Measurements from ENCODE around the gene CPSF3.

DNA sequence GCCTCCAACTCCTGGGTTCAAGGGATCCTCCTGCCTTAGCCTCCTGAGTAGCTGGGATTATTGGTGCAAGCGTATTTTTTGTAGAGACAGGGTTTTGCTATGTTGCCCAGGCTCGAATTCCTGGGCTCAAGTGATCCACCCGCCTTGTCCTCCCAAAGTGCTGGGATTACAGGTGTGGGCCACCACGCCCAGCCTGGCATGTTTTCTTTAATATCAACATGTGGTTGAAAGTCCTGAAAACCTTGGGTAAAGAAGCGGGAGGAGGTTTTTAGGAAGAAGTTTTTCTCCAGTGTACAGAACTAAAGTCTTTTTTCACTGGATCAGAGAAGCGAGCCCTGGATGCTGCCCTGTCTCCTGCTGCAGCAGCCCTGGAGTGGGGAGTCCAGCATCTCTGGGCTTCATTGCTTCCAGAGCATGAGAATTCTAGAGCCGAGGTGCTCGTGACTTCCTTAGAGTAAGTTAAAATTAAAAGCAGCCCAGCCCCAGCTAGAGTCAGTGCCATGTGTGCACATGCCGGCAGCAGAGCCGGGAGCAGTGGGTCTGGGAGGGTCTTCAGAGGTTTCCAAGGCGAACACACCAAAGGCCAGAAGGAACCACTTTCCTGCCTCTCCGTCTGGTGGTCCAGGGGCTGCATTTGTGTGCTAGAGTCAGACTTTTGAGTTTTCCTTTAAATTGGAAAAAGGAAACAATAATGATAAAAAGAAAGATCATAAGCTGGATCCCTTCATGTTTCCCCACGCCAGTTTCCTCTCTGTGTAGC is 31.3 kb upstream of the CPSF3 start:
- TF ChIP-seq, protein P1, sequence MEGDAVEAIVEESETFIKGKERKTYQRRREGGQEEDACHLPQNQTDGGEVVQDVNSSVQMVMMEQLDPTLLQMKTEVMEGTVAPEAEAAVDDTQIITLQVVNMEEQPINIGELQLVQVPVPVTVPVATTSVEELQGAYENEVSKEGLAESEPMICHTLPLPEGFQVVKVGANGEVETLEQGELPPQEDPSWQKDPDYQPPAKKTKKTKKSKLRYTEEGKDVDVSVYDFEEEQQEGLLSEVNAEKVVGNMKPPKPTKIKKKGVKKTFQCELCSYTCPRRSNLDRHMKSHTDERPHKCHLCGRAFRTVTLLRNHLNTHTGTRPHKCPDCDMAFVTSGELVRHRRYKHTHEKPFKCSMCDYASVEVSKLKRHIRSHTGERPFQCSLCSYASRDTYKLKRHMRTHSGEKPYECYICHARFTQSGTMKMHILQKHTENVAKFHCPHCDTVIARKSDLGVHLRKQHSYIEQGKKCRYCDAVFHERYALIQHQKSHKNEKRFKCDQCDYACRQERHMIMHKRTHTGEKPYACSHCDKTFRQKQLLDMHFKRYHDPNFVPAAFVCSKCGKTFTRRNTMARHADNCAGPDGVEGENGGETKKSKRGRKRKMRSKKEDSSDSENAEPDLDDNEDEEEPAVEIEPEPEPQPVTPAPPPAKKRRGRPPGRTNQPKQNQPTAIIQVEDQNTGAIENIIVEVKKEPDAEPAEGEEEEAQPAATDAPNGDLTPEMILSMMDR (IDR thresholded peaks at IDR 0.05; ENCODE audit: borderline replicate concordance, extremely low read depth, low read length, poor library complexity, severe bottlenecking): no peak
- TF ChIP-seq EZH2 (IDR thresholded peaks at IDR 0.05; ENCODE audit: borderline replicate concordance, low read depth, low read length, severe bottlenecking): no peak
